Astrocyte (in vitro differentiated cells and primary cell): Measurements from ENCODE around the gene RASEF.

Experiments used
- EZH2 ChIP-seq: IDR thresholded peaks from 2 replicates; pipeline ENCODE4 v1.6.1; 2012; ENCODE audit warnings: mild to moderate bottlenecking, low read length, inconsistent platforms; ENCODE audit not compliant: insufficient read depth
- TF ChIP-seq, protein P1 (sequence below): IDR thresholded peaks from 2 replicates; pipeline ENCODE4 v1.5.1; 2011; ENCODE audit warnings: low read depth, mild to moderate bottlenecking, inconsistent platforms, low read length, moderate library complexity; ENCODE audit not compliant: insufficient read depth

DNA sequence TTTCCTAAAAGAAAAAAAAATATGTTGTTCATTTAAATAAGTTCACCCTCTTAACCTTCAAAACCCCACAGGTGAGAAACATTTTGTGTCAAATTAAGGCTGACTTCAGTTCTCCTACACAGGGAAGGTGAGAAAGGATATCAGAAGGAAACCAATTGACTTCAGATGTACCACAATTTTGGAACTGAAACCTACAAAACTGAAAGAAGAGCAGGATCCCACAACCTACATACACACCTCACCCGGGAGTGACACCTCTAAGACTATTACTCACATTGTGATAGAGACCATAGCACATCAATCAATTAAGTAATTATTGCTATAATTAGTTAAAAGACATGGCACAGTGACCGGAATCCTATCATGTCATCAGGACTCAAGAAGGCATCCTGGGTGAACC lies 47.0 kb downstream of the RASEF start:
- TF ChIP-seq, protein P1, sequence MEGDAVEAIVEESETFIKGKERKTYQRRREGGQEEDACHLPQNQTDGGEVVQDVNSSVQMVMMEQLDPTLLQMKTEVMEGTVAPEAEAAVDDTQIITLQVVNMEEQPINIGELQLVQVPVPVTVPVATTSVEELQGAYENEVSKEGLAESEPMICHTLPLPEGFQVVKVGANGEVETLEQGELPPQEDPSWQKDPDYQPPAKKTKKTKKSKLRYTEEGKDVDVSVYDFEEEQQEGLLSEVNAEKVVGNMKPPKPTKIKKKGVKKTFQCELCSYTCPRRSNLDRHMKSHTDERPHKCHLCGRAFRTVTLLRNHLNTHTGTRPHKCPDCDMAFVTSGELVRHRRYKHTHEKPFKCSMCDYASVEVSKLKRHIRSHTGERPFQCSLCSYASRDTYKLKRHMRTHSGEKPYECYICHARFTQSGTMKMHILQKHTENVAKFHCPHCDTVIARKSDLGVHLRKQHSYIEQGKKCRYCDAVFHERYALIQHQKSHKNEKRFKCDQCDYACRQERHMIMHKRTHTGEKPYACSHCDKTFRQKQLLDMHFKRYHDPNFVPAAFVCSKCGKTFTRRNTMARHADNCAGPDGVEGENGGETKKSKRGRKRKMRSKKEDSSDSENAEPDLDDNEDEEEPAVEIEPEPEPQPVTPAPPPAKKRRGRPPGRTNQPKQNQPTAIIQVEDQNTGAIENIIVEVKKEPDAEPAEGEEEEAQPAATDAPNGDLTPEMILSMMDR = no peak
- no peak for TF ChIP-seq EZH2
